ENCODE measurements around the gene CMTM6.
"Not testable (repeated sequence)": the region's sequence is repeated elsewhere in the genome, so short reads cannot be mapped to it uniquely, and the experiment has no call there.

DNA sequence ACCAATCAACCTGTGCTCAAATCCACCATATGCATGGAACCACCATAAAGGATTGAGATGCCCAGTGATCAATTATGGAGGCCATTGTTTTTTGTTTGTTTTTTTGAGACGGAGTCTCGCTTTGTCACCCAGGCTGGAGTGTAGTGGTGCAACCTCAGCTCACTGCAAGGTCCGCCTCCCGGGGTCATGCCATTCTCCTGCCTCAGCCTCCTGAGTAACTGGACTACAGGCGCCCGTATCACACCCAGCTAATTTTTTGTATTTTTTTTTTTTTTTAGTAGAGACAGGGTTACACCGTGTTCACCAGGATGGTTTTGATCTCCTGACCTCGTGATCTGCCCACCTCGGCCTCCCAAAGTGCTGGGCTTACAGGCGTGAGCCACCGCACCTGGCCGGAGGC is 30.5 kb downstream of the CMTM6 start:
- TF ChIP-seq, protein P1, sequence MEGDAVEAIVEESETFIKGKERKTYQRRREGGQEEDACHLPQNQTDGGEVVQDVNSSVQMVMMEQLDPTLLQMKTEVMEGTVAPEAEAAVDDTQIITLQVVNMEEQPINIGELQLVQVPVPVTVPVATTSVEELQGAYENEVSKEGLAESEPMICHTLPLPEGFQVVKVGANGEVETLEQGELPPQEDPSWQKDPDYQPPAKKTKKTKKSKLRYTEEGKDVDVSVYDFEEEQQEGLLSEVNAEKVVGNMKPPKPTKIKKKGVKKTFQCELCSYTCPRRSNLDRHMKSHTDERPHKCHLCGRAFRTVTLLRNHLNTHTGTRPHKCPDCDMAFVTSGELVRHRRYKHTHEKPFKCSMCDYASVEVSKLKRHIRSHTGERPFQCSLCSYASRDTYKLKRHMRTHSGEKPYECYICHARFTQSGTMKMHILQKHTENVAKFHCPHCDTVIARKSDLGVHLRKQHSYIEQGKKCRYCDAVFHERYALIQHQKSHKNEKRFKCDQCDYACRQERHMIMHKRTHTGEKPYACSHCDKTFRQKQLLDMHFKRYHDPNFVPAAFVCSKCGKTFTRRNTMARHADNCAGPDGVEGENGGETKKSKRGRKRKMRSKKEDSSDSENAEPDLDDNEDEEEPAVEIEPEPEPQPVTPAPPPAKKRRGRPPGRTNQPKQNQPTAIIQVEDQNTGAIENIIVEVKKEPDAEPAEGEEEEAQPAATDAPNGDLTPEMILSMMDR (IDR thresholded peaks at IDR 0.05; ENCODE audit: low read depth, low read length) = not testable (repeated sequence)
- TF ChIP-seq POLR2A (IDR thresholded peaks at IDR 0.05; ENCODE audit: extremely low read depth, insufficient read length); MYC (IDR thresholded peaks at IDR 0.05; ENCODE audit: low read depth, low read length): not testable (repeated sequence)
